OCI-LY7 (cell line): Measurements from ENCODE around the gene SRCIN1. TPM values are rescaled to one million over a fixed set of nuclear protein-coding genes. Genes with fewer than 3 reads are reported as not detected.
A peak's percentile ranks its signal among the peaks of the same experiment; 100 is the strongest.

Source experiments
- BruUV-seq: library from RNA; stranded (reverse); fragments of 400-500 nt; replicated peaks from 2 replicates; lab custom pipeline; 2021; lab: Mats Ljungman, UMichigan
- CTCF ChIA-PET: fragments of 300-600 bp; sonication (Branson Sonifier 250); formaldehyde crosslinking; loops from one replicate; lab custom pipeline; 2022; ENCODE audit warnings: antibody characterized with exemption; ENCODE audit not compliant: unreplicated experiment; lab: Charles Lee
- POLR2A ChIA-PET: fragments of 300-600 bp; sonication (Branson Sonifier 250); formaldehyde crosslinking; loops from one replicate; lab custom pipeline; 2022; ENCODE audit warnings: antibody characterized with exemption; lab: Charles Lee
- DNase-seq: peaks from one replicate; pipeline ENCODE4 v3.0.0-alpha.2; 2015; ENCODE audit warnings: low spot score
- H2AFZ ChIP-seq: fragments of 200-600 bp; sonication (generic), shearing (Covaris generic); 2 replicates; pipeline ENCODE4 v1.6.1; 2014; ENCODE audit warnings: mild to moderate bottlenecking, antibody characterized with exemption, low read length, moderate library complexity
- H3K27ac ChIP-seq: fragments of 200-600 bp; sonication (generic); 2 replicates; pipeline ENCODE4 v1.5.1; 2014; ENCODE audit warnings: mixed run types, low read depth, mild to moderate bottlenecking, moderate library complexity, low read length, inconsistent platforms; ENCODE audit not compliant: poor library complexity, severe bottlenecking
- H3K36me3 ChIP-seq: fragments of 200-600 bp; sonication (generic); 2 replicates; pipeline ENCODE4 v1.6.1; 2014; ENCODE audit warnings: mild to moderate bottlenecking, antibody characterized with exemption, low read length, moderate library complexity, mixed read lengths; ENCODE audit not compliant: insufficient read depth
- H3K4me1 ChIP-seq: fragments of 200-600 bp; sonication (generic); 2 replicates; pipeline ENCODE4 v1.5.1; 2014; ENCODE audit warnings: mild to moderate bottlenecking, low read length; ENCODE audit not compliant: insufficient read depth, poor library complexity, severe bottlenecking
- H3K4me2 ChIP-seq: fragments of 200-600 bp; sonication (generic); 2 replicates; pipeline ENCODE4 v1.6.1; 2014; ENCODE audit warnings: mild to moderate bottlenecking, low read length
- H3K4me3 ChIP-seq: fragments of 200-600 bp; sonication (generic); 2 replicates; pipeline ENCODE4 v1.5.1; 2014; ENCODE audit warnings: mild to moderate bottlenecking, low read depth, low read length; ENCODE audit not compliant: poor library complexity, severe bottlenecking
- H3K79me2 ChIP-seq: fragments of 200-600 bp; sonication (generic); 2 replicates; pipeline ENCODE4 v1.6.1; 2016; ENCODE audit warnings: low read depth, mild to moderate bottlenecking, low read length, moderate library complexity, mixed read lengths; ENCODE audit not compliant: insufficient read depth
- H3K9me2 ChIP-seq: fragments of 200-600 bp; sonication (generic); 2 replicates; pipeline ENCODE4 v1.6.1; 2016; ENCODE audit warnings: mild to moderate bottlenecking, low read length, mixed read lengths; ENCODE audit not compliant: insufficient read depth
- H3K9me3 ChIP-seq: fragments of 200-600 bp; sonication (generic); 2 replicates; pipeline ENCODE4 v1.6.1; 2014; ENCODE audit warnings: mild to moderate bottlenecking, mixed run types, low read length, mixed read lengths
- H4K20me1 ChIP-seq: fragments of 200-600 bp; sonication (generic); 2 replicates; pipeline ENCODE4 v1.6.1; 2014; ENCODE audit warnings: mild to moderate bottlenecking, antibody characterized with exemption, low read length, moderate library complexity, mixed read lengths; ENCODE audit not compliant: insufficient read depth
- CTCF ChIP-seq: fragments of 200-600 bp; sonication (generic); conservative IDR thresholded peaks from 2 replicates; pipeline ENCODE4 v1.5.1; 2014; ENCODE audit warnings: mild to moderate bottlenecking, antibody characterized with exemption, low read length, moderate library complexity, mixed read lengths
- EZH2phosphoT487 ChIP-seq: fragments of 200-600 bp; sonication (generic); IDR thresholded peaks from 2 replicates; pipeline ENCODE4 v1.6.1; 2018; ENCODE audit warnings: low read depth, borderline replicate concordance, mild to moderate bottlenecking, mixed run types, antibody characterized with exemption, low read length, moderate library complexity, mixed read lengths
- intact Hi-C: fragments of 100-400 bp; cut with micrococcal nuclease; formaldehyde crosslinking; loops from one replicate; pipeline ENCODE4 v1.10.0; 2022; ENCODE audit not compliant: unreplicated experiment
- total RNA-seq, 2 experiments: library from RNA; depleted of rRNA in 1 of 2; stranded (reverse); fragments of >200 nt in 1 of 2; shearing (Covaris generic) in 1 of 2; gene quantifications; 2 replicates each; pipeline ENCODE4 v1.2.3, GENCODE V29; 2014 to 2022

Gene SRCIN1
- total RNA-seq, 2 experiments from 2014 or later: 1.5 to 4.6 TPM

GRCh38 chr17:38559051-38559879 is 46.5 kb downstream of the SRCIN1 start:
- TF ChIP-seq CTCF: peak; percentile 46
- TF ChIP-seq EZH2phosphoT487: no peak
- Histone ChIP-seq H3K27ac (no peak overlapping the region), H3K4me1 (peaks cover 23% of the 10 kb centered on the region), H3K9me2 (no peaks in the 10 kb centered on the region), H3K4me3 (peak overlapping the region; percentile 64), H3K4me2 (peak overlapping the region; percentile 92), H3K79me2 (no peaks in the 10 kb centered on the region), H3K9me3 (no peaks in the 10 kb centered on the region), H2AFZ (peak overlapping the region; percentile 75), H4K20me1 (no peaks in the 10 kb centered on the region), H3K36me3 (no peaks in the 10 kb centered on the region)
- ChIA-PET POLR2A (interaction anchor here (0.5 to 1.6 kb wide), 5 partner anchors 21 to 124 kb away, joined by 4 to 5 read pairs (median 4); no protein-coding TSS in a partner anchor), CTCF (interaction anchor here (1.0 to 1.5 kb wide), 3 partner anchors 23 to 104 kb away, joined by 4 to 14 read pairs (median 8); no protein-coding TSS in a partner anchor)
- BruUV-seq: no TSS peak
- peak; percentile 80 for DNase-seq
- intact Hi-C loops: loop anchor here (2.0 kb wide), 1 partner anchor 26 kb away; no protein-coding TSS in a partner anchor

- no TSS peak for BruUV-seq
- POLR2A ChIA-PET: interaction anchor here (0.8 to 1.6 kb wide), 3 partner anchors 21 to 99 kb away, joined by 4 to 5 read pairs (median 5); no protein-coding TSS in a partner anchor
- peak overlapping the region; percentile 75; the same call in 1 of the 2 replicates for H2AFZ ChIP-seq
Measured at GRCh38 chr17:38558728-38559050, 47.1 kb downstream of the SRCIN1 start.

More at GRCh38 chr17:38558728-38559050, 47.1 kb downstream of the SRCIN1 start:
- no peaks in the 10 kb centered on the region for H3K9me2 ChIP-seq
- DNase-seq: no peak
- H4K20me1 ChIP-seq: no peaks in the 10 kb centered on the region
- intact Hi-C loops: loop anchor here (1.0 to 2.0 kb wide), 2 partner anchors 26 to 109 kb away; no protein-coding TSS in a partner anchor
- no peaks in the 10 kb centered on the region for H3K36me3 ChIP-seq
- H3K4me1 ChIP-seq: peaks cover 23% of the 10 kb centered on the region
- H3K27ac ChIP-seq: no peak overlapping the region
- CTCF ChIA-PET: interaction anchor here (0.6 to 1.5 kb wide), 8 partner anchors 19 to 727 kb away, joined by 3 to 26 read pairs (median 4); no protein-coding TSS in a partner anchor
- H3K4me3 ChIP-seq: peak overlapping the region; percentile 64
- H3K79me2 ChIP-seq: no peaks in the 10 kb centered on the region
- peak overlapping the region; percentile 92 for H3K4me2 ChIP-seq
- no peaks in the 10 kb centered on the region for H3K9me3 ChIP-seq
- TF ChIP-seq EZH2phosphoT487 (no peak), CTCF (no peak)
